Pancreas (tissue), 10 donors: ENCODE results near the gene CREB3L4. TPM values are rescaled to one million over a fixed set of nuclear protein-coding genes. Genes with fewer than 3 reads are reported as not detected.

Source experiments
- ATAC-seq, 4 donors: fragments of 200-7000 bp; cut with Tn5 transposase; one replicate each; pipeline versions ENCODE4 v1.8.0 to v1.9.1; 2020; ENCODE audit warnings: mild to moderate bottlenecking in 4 of 4, moderate library complexity in 4 of 4
- DNase-seq, 6 donors: peaks; one replicate each; pipeline ENCODE4 v3.0.0-alpha.2; 2020
- FAIRE-seq: peaks from 2 replicates; lab custom pipeline; 2012; peaks lifted over from hg19 to GRCh38; lab: Jason Lieb, UNC
- H3K27ac ChIP-seq, 4 donors: fragments of 200-600 bp; sonication (generic); 1 replicate in 3 of 4; 2 replicates in 1 of 4; pipeline versions ENCODE4 v1.5.0 to v1.8.0; 2020
- H3K27me3 ChIP-seq, 4 donors: fragments of 200-600 bp; one replicate each; pipeline ENCODE4 v1.8.0; 2021
- H3K36me3 ChIP-seq, 3 donors: fragments of 200-600 bp; sonication (generic) in 1 of 3; one replicate each; pipeline versions ENCODE4 v1.5.0 to v1.8.0; 2020 to 2021
- H3K4me1 ChIP-seq, 3 donors: fragments of 200-600 bp; one replicate each; pipeline ENCODE4 v1.8.0; 2021
- H3K4me3 ChIP-seq, 4 donors: fragments of 200-600 bp; sonication (generic) in 2 of 4; one replicate each; pipeline versions ENCODE4 v1.5.0 to v1.8.0; 2020 to 2021
- H3K9me3 ChIP-seq, 4 donors: fragments of 200-600 bp; one replicate each; pipeline ENCODE4 v1.8.0; 2021
- WGBS, 2 donors: extraction: QIAGEN DNeasy Blood & Tissue Kit; methylation state at CpG; one replicate each; pipeline ENCODE4 v1.1.7; 2013; 5-methylcytosine and 5-hydroxymethylcytosine counted together
- intact Hi-C, 3 donors: fragments of 100-400 bp; cut with DNase I; formaldehyde crosslinking; loops; one replicate each; pipeline versions ENCODE4 v1.11.1 to v1.14.2; 2022
- polyA plus RNA-seq, 2 donors: library from polyadenylated mRNA; stranded (reverse); fragments of 200-250 nt; gene quantifications; one replicate each; pipeline ENCODE4 v1.2.3, GENCODE V29; 2013
- total RNA-seq, 6 donors: library from RNA; stranded (reverse); fragmentation: NEBNext Ultra II Directional in 4 of 6; extraction: Animal tissue kit (Norgen Biotek cat#: 25700) in 4 of 6; gene quantifications; one replicate each; pipeline versions ENCODE4 v1.2.1 to v1.2.4, GENCODE V29; 2021 to 2023
- TF ChIP-seq, protein P1 (sequence below), 4 donors: fragments of 200-600 bp; sonication (generic) in 3 of 4; IDR thresholded peaks; one replicate each; pipeline versions ENCODE4 v1.5.0 to v1.8.0; 2021; ENCODE audit warnings: antibody characterized with exemption in 4 of 4
- donor health status: healthy with polysubstance abuse.
- donor health status: DM: no; HTN: no; CAD: no; lungs with moderate emphysema.
- donor health status: DM: no; HTN: no; CAD: no.
- donor health status: control.
- donor health status: control.
- donor health status: Bipolar disorder and iron deficiency.
- donor health status: DM: yes; HTN: yes; CAD: no.
- donor health status: DM: no; HTN: no; CAD: no.
- donor health status: DM: no; HTN: no; CAD: no.
- donor health status: DM: yes; HTN: yes; CAD: no.

Gene CREB3L4
- total and polyA plus RNA-seq, 8 donors: 6.5 to 19.6 (median 9.6) TPM

DNA sequence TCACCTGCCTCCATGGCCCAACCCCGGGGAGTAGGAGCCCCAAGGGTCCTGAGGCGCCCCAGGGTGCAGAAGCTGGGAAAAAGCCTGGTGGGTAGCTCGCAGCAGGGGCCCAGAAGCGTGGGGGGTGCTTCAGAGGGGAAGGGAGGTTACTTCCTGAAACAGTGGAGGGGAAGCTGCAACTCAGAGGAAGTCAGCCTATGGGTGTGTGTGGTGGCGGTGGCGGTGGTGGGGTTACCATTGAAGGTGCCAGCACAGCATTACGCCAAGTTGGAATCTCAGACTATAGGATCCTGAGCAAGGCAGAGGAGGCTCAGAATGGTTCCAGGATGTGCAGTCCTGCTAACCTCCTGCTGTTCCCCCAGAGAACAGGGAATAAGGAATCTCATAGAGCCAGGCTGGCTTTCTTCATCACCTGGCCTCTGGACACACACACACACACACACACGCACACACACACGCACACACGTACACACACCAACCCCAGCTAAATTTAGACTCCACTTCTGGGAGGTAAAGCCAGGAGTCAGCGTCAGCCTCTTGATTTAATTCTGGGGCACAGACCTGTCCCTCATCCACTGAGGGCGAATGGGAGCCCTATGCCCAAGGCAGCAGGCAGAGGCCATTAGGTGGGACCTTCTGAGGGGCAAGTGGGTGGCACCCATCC is 22.4 kb upstream of the CREB3L4 start:
- DNase-seq: peak in 2 of 6 donors; percentile 57 to 67
- intact Hi-C loops: loop anchor here in 1 of 3 donors (10.0 kb wide), 2 partner anchors 120 to 150 kb away; no protein-coding TSS in a partner anchor
- FAIRE-seq: no peak
- Histone ChIP-seq H3K4me1 (no peaks in the 10 kb centered on the region), H3K36me3 (peaks cover 0 to 15% (median 0%) of the 10 kb centered on the region in 3 donors), H3K27me3 (no peaks in the 10 kb centered on the region), H3K9me3 (no peaks in the 10 kb centered on the region), H3K27ac (peak overlapping the region; percentile 76 to 93 (median 89)), H3K4me3 (peak overlapping the region; percentile 85 to 97 (median 94))
- ATAC-seq: peak; percentile 2 to 47 (median 20)
- TF ChIP-seq, protein P1, sequence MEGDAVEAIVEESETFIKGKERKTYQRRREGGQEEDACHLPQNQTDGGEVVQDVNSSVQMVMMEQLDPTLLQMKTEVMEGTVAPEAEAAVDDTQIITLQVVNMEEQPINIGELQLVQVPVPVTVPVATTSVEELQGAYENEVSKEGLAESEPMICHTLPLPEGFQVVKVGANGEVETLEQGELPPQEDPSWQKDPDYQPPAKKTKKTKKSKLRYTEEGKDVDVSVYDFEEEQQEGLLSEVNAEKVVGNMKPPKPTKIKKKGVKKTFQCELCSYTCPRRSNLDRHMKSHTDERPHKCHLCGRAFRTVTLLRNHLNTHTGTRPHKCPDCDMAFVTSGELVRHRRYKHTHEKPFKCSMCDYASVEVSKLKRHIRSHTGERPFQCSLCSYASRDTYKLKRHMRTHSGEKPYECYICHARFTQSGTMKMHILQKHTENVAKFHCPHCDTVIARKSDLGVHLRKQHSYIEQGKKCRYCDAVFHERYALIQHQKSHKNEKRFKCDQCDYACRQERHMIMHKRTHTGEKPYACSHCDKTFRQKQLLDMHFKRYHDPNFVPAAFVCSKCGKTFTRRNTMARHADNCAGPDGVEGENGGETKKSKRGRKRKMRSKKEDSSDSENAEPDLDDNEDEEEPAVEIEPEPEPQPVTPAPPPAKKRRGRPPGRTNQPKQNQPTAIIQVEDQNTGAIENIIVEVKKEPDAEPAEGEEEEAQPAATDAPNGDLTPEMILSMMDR (IDR thresholded peaks at IDR 0.05): no peak
- 35 to 36% methylated on average over 12 of the region's 12 CpGs for WGBS, 2 donors

DNA sequence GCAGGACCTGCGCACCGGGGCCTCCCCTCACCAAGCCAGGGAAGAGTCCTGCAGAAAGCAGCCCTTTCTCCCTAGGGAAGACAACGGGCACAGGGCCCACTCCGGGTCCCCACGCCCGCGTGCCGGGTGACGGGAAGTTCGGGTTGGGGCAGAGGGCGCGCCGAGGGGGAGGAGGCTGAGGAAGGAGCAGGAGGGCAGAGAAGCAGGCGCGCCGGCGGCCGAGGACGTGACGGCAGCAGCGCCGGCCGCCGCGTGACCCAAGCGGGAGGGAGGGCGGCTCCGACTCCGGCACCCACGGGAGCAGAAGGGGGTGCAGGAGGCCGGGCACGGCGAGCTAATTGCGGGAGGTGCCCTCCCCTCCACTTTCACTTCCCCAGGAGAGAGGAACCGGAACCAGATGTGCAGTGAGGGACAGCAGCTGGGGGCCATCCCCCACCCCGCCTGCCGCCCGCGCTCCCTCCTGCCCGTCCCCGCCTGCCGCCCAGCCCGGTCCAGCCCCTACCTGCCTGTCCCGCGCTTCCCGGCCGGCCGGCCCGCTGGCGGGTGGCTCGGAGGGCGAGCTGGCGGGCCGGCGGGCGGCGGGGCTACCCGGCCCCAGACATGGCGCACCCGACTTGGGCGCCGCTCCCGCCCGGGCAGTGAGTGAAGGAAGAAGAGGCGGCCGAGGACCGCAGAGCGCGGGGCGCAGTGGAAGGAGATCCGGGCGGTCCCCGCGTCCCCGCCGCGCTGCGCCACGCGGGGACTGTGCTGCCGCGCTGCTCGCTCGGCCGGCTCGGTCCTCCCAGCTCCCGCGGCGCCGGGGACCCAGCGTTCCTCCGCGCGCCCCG is 21.7 kb upstream of the CREB3L4 start:
- FAIRE-seq (no peak), DNase-seq (peak; percentile 65 to 89 (median 82)), ATAC-seq (peak; percentile 70 to 89 (median 79))
- peak overlapping the region; percentile 85 to 97 (median 94) for H3K4me3 ChIP-seq
- WGBS, 2 donors: 0 to 1% methylated on average over 43 to 95 of the region's 95 CpGs
- H3K4me1 ChIP-seq: no peaks in the 10 kb centered on the region
- H3K36me3 ChIP-seq: peaks cover 0 to 22% (median 0%) of the 10 kb centered on the region in 3 donors
- no peaks in the 10 kb centered on the region for H3K9me3 ChIP-seq
- peak overlapping the region; percentile 76 to 93 (median 89) for H3K27ac ChIP-seq
- no peaks in the 10 kb centered on the region for H3K27me3 ChIP-seq
- TF ChIP-seq, protein P1 (IDR thresholded peaks at IDR 0.05): no peak
- intact Hi-C loops: loop anchor here in 1 of 3 donors (10.0 kb wide), 2 partner anchors 121 to 151 kb away; no protein-coding TSS in a partner anchor

GRCh38 chr1:153946622-153947241 is 21.0 kb upstream of the CREB3L4 start, which contains the start of gene DENND4B:
DENND4B (minus strand) TSS chr1:153946718; CDS start chr1:153944374, 2,344 bp downstream.
- FAIRE-seq (no peak), DNase-seq (peak; percentile 78 to 93 (median 85)), ATAC-seq (peak; percentile 90 to 93 (median 91))
- WGBS, 2 donors: 9 to 11% methylated on average over 23 to 28 of the region's 28 CpGs
- H3K4me1 ChIP-seq: no peaks in the 10 kb centered on the region
- no peaks in the 10 kb centered on the region for H3K27me3 ChIP-seq
- intact Hi-C loops: loop anchor here in 1 of 3 donors (10.0 kb wide), 2 partner anchors 122 to 152 kb away; no protein-coding TSS in a partner anchor
- H3K9me3 ChIP-seq: no peaks in the 10 kb centered on the region
- H3K36me3 ChIP-seq: peaks cover 0 to 29% (median 0%) of the 10 kb centered on the region in 3 donors
- TF ChIP-seq, protein P1 (IDR thresholded peaks at IDR 0.05): peak; percentile 89 to 96 (median 96)
- H3K27ac ChIP-seq: peak within 1 kb of the TSS; percentile 76 to 93 (median 89)
- peak within 1 kb of the TSS; percentile 85 to 97 (median 94) for H3K4me3 ChIP-seq

DNA sequence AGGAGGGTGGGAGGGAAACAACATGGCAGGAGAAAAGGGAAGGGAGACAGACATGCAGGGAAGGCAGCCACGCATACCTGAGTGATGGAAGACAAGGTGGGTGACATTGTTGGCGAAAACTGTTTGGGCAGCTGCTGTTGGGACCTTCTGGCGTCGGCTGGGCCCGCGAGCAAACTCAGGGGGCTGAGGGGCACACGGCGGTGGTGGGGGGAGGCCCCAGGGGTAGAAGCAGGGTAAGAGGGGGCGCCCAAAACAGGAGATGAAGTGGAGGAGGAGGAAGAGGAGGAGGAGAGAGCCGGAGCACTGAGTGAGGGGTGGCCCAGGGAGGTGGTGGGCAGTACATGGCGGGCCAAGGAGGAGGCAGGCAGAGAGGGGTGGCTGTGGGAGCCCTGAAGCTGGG is 16.5 kb upstream of the CREB3L4 start:
- Histone ChIP-seq H3K9me3 (no peaks in the 10 kb centered on the region), H3K4me1 (peaks cover 0 to 3% (median 0%) of the 10 kb centered on the region in 3 donors), H3K4me3 (no peak overlapping the region), H3K36me3 (peaks cover 0 to 39% (median 6%) of the 10 kb centered on the region in 3 donors), H3K27me3 (no peaks in the 10 kb centered on the region), H3K27ac (no peak overlapping the region)
- DNase-seq (peak in 1 of 6 donors; percentile 34), ATAC-seq (no peak), FAIRE-seq (no peak)
- WGBS, 2 donors: 90 to 92% methylated on average over 11 of the region's 11 CpGs
- TF ChIP-seq, protein P1 (IDR thresholded peaks at IDR 0.05): no peak
- intact Hi-C loops: no loop called here
